ENCODE measurements around the gene CYP39A1.

Gene CYP39A1

GRCh38 chr6:46584586-46584985, 68.0 kb downstream of the CYP39A1 start:
- no peak for DNase-seq

- DNase-seq: no peak
These were observed 68.9 kb downstream of the CYP39A1 start for GRCh38 chr6:46583721-46584120.

DNA sequence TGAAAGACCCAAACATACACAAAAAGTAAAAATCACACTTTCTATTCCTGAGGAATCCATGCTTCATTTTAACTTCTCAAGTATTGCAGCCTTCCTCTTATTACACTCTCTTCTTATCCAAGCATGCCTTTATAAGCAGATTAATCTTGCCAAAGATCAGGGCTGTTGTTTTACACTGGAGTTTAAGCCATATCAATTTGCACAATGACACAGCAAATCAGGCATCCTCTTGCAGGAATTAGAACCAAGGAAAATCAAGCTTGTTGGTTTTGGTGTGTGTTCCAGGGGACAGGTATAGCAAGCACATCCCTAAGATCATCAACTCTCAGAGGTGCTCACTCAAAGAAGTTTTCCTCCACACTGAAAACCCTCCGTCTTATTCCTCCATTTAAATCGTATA, 69.5 kb downstream of the CYP39A1 start:
- no peak for DNase-seq

DNA sequence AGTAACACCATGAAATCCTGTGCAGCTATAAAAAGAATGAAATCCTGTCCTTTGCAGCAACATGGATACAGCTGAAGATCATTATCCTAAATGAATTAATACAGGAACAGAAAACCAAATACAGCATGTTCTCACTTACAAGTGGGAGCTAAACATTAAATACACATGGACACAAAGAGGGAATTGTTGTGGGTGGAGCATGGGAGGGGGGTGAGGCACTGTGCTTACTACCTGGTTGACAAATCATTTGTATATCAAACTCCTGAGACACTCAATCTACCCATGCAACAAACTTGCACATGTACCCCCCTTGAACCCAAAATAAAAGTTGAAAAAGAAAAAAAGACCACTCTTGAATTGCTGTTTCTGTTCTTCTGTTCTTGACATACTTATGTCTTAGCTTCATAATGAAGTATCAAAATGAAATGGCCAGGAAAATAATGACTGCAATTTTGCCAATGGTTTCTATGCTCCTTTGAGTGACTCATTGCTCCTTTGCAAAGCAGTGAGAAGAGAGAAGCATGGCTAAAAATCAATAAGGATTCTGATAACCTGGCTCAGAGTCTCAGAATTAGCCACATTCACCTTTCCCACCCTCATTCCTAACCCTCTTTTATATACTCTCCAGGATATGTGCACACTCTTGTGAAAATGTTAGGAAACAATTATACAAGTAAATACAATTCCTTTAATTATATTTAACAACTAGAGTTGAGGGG, 71.0 kb downstream of the CYP39A1 start:
- no peak for DNase-seq

DNA sequence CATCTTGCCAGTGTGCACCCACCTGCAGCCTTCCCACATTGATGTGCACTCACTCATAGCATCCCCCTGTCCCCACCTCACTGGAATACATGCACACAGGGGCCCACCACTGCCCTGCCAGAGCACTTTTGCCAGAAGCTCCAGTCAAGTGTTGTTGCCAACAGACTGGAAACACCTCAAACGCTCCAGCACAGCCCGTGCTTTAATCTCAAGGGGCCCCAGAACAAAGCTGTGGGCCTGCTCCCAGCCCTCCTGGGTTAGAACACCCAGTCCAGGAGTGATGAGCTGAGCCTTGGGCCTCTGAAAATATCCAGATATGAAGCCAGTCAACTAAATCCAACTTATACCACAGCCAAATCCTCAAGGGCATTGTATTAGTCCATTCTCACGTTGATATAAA, 77.1 kb downstream of the CYP39A1 start:
- DNase-seq: no peak

DNA sequence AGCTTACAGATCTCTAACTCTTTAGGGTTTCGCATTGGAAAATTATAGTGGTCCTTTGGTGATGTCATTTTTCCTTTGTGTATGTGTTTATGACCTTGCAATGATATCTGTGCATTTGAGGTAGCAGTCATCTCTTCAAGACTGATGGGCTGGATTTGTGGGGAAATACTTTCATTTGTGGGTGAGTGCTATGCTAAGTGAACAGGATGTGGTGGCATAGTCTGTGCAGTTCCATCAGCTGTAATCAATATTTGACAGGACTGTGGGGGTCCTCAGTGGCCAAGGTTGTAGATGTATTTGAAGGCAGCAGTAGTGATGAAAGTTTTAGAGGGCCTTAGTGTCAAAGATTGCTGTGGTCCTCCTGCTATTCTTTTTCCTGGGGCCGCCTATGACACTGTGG, 79.5 kb downstream of the CYP39A1 start:
- no peak for DNase-seq

GRCh38 chr6:46565531-46565930, 87.1 kb downstream of the CYP39A1 start:
- DNase-seq: no peak

- DNase-seq: no peak
These were observed 88.7 kb downstream of the CYP39A1 start for GRCh38 chr6:46563924-46564323.

DNA sequence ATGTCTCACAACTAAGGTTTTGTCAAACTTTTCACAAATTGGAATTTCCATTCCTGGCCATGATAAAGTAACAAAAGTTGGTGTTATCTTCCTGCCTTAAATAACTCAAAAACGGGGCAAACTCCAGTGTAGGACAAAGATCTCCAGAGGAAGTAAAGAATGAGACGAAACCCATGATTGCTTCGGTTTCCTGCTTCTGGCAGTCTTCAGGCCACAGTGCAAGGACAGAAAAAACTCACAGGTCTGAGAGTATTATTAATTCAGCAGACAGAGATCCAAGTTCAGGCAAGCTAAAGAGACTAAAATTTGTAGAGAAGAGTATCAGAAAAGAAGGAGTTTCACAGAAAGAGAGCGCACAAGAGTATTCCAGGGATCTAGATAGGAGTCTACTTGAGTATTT, 96.6 kb downstream of the CYP39A1 start:
- DNase-seq: no peak

GRCh38 chr6:46555129-46555528, 97.5 kb downstream of the CYP39A1 start:
- DNase-seq: no peak

GRCh38 chr6:46549155-46549554, 103.5 kb downstream of the CYP39A1 start:
- no peak for DNase-seq

DNA sequence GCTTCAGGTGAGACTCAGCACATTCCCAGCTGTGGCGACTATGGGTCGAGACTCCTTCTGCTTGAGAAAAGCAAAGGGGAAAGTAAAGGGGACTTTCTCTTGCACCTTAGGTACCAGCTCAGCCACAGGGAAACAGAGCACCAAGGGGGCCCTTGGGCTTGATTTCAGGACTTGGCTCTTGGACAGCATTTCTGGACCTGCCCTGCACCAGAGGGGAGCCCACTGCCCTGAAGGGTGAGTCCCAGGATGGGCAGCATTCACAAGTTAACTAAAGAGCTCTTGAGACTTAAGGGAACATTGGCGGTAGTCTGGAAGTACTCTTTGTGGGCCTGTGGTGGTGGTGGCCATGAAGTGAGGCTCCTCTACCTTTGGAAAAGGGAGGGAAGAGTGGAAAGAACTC, 111.1 kb downstream of the CYP39A1 start:
- no peak for DNase-seq

- DNase-seq: no peak
These were observed 112.8 kb downstream of the CYP39A1 start for GRCh38 chr6:46539866-46540265.

- DNase-seq: no peak
These were observed 113.7 kb downstream of the CYP39A1 start for GRCh38 chr6:46538800-46539480.

GRCh38 chr6:46530896-46531295, 121.7 kb downstream of the CYP39A1 start:
- DNase-seq: no peak

DNA sequence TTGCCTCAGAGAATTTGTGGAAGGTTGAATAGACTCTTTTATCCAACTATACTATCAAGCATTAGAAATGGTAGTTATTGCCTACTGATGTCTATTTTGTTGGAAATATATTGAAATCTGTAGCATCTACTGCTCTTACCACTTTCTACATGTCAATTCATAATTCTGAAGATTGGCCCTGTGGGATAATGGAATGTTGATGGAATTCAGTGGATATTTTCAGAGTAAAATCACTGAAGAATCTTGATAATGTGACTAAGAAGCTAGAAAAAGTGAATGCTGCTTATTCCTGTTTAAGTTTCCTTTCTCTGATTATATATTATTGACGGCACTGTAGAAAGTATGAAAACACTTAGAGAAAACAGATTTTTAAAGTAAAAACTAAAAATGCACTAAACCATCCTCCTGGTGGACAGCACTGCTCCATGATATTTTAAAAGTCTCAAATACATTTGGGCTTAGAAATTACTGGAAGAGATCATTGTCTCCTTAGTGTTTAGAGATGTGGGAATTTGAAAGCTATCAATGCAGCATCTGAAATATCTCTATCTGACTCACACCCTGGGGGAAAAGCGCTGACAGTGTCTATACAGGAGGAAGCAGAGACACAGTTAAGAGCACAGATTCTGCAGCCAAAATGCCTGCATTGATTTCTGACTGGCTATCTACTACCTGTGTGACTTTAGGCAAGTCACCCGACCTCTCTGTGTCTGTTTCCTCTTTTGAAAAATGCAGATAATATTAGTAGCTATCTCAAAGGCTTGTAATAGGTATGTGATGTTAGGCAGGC, 123.5 kb downstream of the CYP39A1 start:
- no peak for DNase-seq

DNA sequence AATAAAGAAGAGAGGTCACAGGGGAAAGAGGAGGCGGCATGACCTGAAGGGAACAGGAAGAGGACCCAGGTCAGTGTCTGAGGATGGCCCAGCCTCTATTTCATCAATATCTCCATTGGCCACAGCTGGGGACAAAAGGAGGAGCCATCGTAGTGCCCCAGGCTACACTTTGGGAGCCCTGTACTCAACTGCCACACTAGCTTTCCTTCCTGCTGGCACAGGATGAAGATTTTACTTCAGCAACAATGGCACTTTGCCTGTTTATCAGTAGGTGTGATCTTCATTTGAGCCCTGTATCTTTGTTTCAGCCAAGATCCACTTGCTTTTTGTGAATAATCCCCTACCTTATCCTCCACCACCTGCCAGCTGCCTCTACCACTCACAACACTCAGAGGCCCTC, 126.0 kb downstream of the CYP39A1 start:
- no peak for DNase-seq

DNA sequence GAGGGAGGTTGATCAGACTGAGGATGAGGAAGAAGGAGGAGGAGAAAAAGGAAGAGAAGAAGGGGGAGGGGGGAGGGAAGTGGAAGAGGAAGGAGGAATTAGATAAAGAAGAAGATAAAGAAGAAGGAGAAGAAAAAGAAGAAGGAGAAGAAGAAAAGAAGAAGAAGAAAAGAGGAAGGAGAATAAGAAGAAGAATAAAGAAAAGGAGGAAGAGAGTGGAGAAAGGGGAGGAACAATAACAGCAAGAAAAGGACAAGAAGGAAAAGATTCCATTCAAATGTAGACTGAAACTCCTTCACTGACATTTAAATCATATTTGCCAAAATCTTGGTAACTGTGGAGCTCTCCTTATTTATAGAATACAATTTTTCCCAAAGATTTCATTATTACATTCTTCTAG, 127.0 kb downstream of the CYP39A1 start:
- DNase-seq: no peak

DNA sequence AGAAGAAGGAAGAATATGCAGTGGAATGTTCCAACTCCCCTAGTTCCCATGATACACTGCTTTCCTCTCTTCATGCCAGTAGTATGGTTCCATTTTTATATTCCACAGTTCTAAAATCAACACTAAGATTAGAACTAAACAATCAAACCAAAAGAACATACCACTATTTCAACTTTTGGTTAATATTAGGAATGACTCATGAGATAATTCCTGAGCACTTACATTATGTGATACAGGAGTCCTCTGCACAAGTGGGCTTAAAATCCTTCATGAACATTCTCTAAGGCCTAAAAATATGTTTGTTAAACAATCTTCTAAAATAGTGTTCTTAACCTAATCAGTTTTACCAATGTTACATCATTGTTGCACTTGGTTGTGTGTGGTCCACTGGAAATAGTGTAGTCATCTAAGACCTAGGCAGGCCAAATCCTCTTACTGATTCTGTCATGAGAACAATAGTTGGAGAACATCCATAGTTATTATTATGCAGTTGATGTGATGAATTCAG, 131.1 kb downstream of the CYP39A1 start:
- DNase-seq: no peak

DNA sequence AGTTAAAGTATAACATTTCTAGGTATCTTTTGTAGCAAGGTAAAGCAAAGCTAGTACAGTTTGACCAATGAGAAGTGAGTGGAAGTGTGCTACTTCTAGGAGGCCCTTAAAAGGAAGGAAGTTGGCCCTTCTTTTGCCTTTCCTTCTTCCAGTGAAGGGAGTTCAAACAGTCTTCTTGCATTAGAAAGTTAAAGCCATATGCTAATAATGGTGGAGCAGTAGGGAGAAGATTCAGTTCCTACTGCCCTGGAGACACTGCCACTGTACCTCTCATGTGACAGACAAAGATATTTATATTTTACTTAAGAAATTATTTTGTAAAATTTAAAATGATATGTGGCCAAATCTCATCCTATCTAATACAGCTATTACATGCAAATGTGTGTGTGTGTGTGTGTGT, 135.4 kb downstream of the CYP39A1 start:
- DNase-seq: no peak

DNA sequence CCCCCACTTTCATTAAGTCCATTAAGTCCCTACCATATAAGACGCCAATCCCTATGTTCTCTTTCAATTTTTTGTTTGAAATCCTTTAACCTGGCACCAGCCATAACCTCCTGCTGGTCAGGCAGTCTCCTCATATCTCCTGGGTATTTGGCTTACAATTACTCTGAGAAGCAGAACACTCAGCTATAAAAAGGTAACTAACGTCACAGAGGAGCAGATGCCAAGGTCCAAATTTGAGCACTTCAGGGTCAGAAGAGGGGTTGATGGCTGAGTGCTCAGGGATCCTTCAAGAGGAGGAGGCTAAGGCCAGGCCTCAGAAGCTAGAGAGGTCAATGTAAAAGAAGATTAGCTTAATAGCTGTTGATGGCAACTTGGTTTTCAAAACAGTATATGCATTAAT, 139.1 kb downstream of the CYP39A1 start:
- DNase-seq: no peak

- DNase-seq: no peak
These were observed 141.3 kb downstream of the CYP39A1 start for GRCh38 chr6:46511320-46511719.

DNA sequence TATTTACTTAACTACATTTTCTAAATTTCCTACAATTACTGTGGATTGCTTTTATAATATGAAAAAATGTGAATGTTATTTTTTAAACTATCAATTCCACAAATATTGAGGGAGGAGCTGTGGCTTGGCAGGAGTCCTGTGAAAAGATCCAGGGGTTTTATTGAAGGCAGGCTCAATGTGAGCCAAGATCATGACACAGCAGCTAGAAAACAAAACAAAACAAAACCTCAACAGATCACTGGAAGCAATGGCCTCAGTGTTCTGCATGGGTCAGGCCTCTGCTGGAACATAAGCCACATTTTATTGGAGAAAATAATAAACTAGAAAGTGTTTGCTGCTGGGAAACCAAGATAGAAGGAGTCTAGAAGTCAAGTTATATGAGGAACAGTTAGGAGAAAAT, 142.0 kb downstream of the CYP39A1 start:
- no peak for DNase-seq

All from cerebellar nuclear complex (tissue), 1 donor.